Endothelial cell of umbilical vein (primary cell): ENCODE results near the gene BCL11B.

Experiments used
- EZH2 ChIP-seq: IDR thresholded peaks from 2 replicates; pipeline ENCODE4 v1.6.1; 2012; ENCODE audit warnings: borderline replicate concordance, low read depth, mild to moderate bottlenecking, moderate library complexity, low read length, inconsistent platforms; ENCODE audit not compliant: severe bottlenecking
- FOS ChIP-seq: IDR thresholded peaks from 2 replicates; pipeline ENCODE4 v1.6.1; 2011; ENCODE audit warnings: mild to moderate bottlenecking, low read length, moderate library complexity, borderline replicate concordance; ENCODE audit not compliant: insufficient read depth
- MYC ChIP-seq: IDR thresholded peaks from one replicate; pipeline ENCODE4 v1.6.1; 2011; ENCODE audit warnings: mild to moderate bottlenecking, low read depth, low read length
- POLR2A ChIP-seq: IDR thresholded peaks from 2 replicates; pipeline ENCODE4 v1.6.1; 2012; ENCODE audit warnings: low read depth, mild to moderate bottlenecking, control low read depth, low read length
- POLR2AphosphoS5 ChIP-seq: IDR thresholded peaks from 2 replicates; pipeline ENCODE4 v1.6.1; 2012; ENCODE audit warnings: low read depth, mild to moderate bottlenecking, control low read depth, low read length, moderate library complexity; ENCODE audit not compliant: insufficient read depth
- TF ChIP-seq, protein P1 (sequence below), 2 donors: IDR thresholded peaks; 1 replicate in 1 of 2; 2 replicates in 1 of 2; pipeline ENCODE4 v1.5.1; 2011; ENCODE audit warnings: low read length in 2 of 2, mild to moderate bottlenecking in 2 of 2, moderate library complexity in 2 of 2, control low read depth in 1 of 2, inconsistent platforms in 1 of 2, low read depth in 1 of 2; ENCODE audit not compliant: insufficient read depth in 1 of 2; ENCODE audit errors: extremely low read depth in 1 of 2
- TF ChIP-seq, protein P2 (sequence below): IDR thresholded peaks from 2 replicates; pipeline ENCODE4 v1.6.1; 2011; ENCODE audit not compliant: insufficient read depth, insufficient read length

DNA sequence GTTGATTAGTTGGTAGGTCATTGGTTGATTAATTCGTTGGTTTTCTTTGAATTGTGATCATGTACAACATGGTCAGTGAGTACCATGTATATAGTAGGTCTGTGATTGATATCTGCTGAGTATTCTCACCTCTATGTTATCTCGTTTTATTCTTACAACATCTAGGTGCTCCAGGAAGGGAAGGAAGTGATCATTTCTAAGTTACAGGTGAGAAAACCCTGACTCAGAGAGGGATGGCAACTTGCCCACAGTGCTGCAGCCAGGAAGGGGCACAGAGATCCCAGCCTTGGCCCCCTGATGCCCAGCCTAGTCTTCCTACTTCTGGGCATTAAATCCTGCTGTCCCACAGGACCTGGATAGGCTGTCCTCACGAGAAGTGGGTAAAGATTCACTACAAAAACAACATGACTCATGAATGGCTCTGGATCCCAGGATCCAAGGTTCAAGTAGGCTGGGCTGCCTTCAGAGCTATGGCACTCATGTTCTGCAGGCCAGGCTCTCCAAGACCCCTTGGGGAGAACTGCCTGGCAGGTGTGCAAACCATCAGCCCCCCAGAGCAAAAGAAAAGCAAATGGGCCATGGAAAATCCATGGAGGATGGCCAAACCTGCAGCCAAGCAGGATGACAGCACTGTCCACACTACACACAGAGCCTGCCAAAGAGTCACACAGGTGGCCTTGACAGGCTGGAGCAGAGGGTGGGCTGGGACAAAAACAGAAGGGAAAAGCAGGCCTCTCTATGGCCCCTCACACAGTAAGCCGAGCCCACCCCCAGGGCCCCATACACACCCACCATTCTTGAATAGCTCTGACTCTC lies 146.2 kb downstream of the BCL11B start:
- TF ChIP-seq, protein P1, sequence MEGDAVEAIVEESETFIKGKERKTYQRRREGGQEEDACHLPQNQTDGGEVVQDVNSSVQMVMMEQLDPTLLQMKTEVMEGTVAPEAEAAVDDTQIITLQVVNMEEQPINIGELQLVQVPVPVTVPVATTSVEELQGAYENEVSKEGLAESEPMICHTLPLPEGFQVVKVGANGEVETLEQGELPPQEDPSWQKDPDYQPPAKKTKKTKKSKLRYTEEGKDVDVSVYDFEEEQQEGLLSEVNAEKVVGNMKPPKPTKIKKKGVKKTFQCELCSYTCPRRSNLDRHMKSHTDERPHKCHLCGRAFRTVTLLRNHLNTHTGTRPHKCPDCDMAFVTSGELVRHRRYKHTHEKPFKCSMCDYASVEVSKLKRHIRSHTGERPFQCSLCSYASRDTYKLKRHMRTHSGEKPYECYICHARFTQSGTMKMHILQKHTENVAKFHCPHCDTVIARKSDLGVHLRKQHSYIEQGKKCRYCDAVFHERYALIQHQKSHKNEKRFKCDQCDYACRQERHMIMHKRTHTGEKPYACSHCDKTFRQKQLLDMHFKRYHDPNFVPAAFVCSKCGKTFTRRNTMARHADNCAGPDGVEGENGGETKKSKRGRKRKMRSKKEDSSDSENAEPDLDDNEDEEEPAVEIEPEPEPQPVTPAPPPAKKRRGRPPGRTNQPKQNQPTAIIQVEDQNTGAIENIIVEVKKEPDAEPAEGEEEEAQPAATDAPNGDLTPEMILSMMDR (IDR thresholded peaks at IDR 0.05; ENCODE audit: extremely low read depth in 1 of 2, insufficient read depth in 1 of 2, low read depth in 1 of 2, low read length in 2 of 2) = no peak
- TF ChIP-seq POLR2AphosphoS5 (no peak), EZH2 (no peak), POLR2A (no peak), MYC (no peak), FOS (no peak)
- TF ChIP-seq, protein P2, sequence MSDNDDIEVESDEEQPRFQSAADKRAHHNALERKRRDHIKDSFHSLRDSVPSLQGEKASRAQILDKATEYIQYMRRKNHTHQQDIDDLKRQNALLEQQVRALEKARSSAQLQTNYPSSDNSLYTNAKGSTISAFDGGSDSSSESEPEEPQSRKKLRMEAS = no peak
